Neural progenitor cell (in vitro differentiated cells): ENCODE data around the gene C6orf163.

Experiments
- EZH2 ChIP-seq: fragments of 200-600 bp; sonication (generic); IDR thresholded peaks from 2 replicates; pipeline ENCODE4 v1.6.1; 2017; ENCODE audit warnings: antibody characterized with exemption, mild to moderate bottlenecking, moderate library complexity
- EZH2phosphoT487 ChIP-seq: fragments of 200-600 bp; sonication (generic); IDR thresholded peaks from 2 replicates; pipeline ENCODE4 v1.6.1; 2017; ENCODE audit warnings: antibody characterized with exemption

DNA sequence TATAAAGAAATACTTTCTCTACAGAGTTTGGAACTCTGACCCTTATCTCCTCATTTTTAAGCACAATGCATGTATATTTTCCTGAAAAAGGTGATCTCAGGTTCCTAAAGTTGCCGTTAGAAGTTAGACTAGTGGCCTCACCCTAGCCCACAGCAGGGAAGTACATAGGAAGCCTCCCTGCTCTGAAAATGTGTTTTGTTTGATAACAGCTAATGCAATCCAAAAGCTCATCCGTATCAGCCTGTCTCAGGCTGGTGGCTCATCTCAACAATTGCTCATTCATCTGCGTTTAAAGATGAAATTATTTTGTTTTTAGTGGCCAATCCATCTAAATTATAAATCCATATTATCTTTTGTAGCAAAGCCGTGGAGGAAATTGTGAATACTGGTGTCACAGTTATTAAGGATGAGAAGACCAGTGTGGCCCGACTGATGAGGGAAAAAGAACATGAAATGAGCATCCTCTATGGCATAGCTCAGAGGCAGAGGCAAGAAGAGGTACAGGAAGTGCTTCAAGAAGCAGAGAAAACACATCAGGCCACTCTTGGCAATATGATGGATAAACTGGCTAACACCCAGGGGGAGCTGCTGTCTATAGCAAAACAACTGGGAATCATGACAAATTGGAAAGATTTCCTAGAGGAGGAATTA lies 20.1 kb downstream of the C6orf163 start:
- TF ChIP-seq EZH2phosphoT487, result no peak
- TF ChIP-seq EZH2, result no peak
